HEK293T (cell line): Measurements from ENCODE around the gene MFNG.

Experiments used
- CTCF ChIA-PET: fragments of 350-600 bp; formaldehyde crosslinking; extraction: SDS; loops from one replicate; lab custom pipeline; 2021; ENCODE audit warnings: antibody characterized with exemption, inconsistent platforms; lab: Yijun Ruan, JAX
- POLR2A ChIA-PET: fragments of 350-600 bp; formaldehyde crosslinking; extraction: SDS; loops from one replicate; lab custom pipeline; 2020; ENCODE audit warnings: antibody characterized with exemption, inconsistent platforms; lab: Yijun Ruan, JAX
- DNase-seq: peaks from one replicate; pipeline ENCODE4 v3.0.0; 2012; ENCODE audit warnings: mixed read lengths; ENCODE audit errors: extremely low spot score
- ARNT ChIP-seq: fragments of 450-650 bp; IDR thresholded peaks from 2 replicates; pipeline ENCODE4 v1.6.1; 2017; ENCODE audit warnings: mild to moderate bottlenecking
- ELF4 ChIP-seq: fragments of 450-650 bp; IDR thresholded peaks from 2 replicates; pipeline ENCODE4 v1.6.1; 2017; ENCODE audit warnings: antibody characterized with exemption
- FOXM1 ChIP-seq: fragments of 450-650 bp; IDR thresholded peaks from 2 replicates; pipeline ENCODE4 v1.6.1; 2017; ENCODE audit warnings: mild to moderate bottlenecking, borderline replicate concordance
- LEF1 ChIP-seq: fragments of 450-650 bp; IDR thresholded peaks from 2 replicates; pipeline ENCODE4 v1.6.1; 2017; ENCODE audit warnings: mild to moderate bottlenecking, borderline replicate concordance

Gene MFNG

GRCh38 chr22:37419969-37420685 is 66.1 kb downstream of the MFNG start:
- POLR2A ChIA-PET = no interaction called here
- CTCF ChIA-PET = no interaction called here
- no peak for TF ChIP-seq LEF1
- TF ChIP-seq FOXM1 = no peak
- TF ChIP-seq ARNT = no peak
- no peak for DNase-seq

GRCh38 chr22:37419370-37419968 is 66.7 kb downstream of the MFNG start:
- TF ChIP-seq ELF4 (no peak), FOXM1 (no peak)
- no peak for DNase-seq
- CTCF ChIA-PET = no interaction called here
- POLR2A ChIA-PET = no interaction called here
